ENCODE data around the gene MED13L.

DNA sequence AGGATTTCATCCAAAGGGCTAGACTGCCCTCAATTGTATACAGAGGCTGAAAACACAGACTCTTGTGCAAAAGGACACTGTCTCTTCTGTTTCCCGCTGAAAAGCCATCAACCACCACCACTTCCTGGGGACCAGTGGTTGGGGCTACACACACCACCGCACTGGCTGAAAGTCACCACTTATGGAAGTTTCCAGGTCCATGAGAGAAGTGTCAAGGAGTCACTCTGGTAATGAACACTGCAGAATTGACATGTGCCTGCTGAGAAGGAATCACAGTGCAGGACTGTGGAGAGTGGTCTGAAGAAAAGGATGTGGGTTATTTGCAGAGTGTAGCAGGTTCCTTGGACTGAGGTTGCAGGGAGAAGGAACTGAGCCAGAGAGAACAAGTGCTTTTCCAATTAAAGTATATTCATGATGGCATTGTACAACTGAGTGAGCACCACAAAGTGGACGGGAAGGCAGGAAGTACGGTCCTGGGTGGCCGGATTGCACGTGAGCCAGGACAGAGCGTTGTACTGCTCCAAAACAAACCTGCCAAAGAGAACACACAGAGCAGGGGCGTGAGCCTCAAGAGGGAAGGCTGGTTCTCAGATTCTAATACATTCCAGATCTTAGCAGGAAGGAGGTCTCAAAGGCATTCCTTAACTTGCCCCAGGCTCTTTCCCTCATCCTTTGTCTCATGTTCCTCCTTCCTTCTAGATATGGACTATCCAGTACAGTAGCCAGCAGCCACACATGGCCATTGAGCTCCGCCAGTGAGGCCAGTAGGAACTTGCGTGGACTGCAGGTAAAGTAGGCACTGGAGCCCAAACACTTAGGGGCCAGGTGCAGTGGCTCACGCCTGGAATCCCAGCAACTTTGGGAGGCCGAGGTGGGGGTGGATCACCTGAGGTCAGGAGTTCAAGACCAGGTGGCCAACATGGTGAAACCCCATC lies 316.4 kb downstream of the MED13L start:
- TF ChIP-seq, protein P1, sequence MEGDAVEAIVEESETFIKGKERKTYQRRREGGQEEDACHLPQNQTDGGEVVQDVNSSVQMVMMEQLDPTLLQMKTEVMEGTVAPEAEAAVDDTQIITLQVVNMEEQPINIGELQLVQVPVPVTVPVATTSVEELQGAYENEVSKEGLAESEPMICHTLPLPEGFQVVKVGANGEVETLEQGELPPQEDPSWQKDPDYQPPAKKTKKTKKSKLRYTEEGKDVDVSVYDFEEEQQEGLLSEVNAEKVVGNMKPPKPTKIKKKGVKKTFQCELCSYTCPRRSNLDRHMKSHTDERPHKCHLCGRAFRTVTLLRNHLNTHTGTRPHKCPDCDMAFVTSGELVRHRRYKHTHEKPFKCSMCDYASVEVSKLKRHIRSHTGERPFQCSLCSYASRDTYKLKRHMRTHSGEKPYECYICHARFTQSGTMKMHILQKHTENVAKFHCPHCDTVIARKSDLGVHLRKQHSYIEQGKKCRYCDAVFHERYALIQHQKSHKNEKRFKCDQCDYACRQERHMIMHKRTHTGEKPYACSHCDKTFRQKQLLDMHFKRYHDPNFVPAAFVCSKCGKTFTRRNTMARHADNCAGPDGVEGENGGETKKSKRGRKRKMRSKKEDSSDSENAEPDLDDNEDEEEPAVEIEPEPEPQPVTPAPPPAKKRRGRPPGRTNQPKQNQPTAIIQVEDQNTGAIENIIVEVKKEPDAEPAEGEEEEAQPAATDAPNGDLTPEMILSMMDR (IDR thresholded peaks at IDR 0.05) = no peak
- TF ChIP-seq POLR2AphosphoS5 (IDR thresholded peaks at IDR 0.05) = no peak

All from breast epithelium (tissue), 3 donors.